GM12878 (cell line): ENCODE data around the gene RAPGEF6. TPM values are rescaled to one million over a fixed set of nuclear protein-coding genes. Genes with fewer than 3 reads are reported as not detected.

Experiments
- ATAC-seq: fragments of 200-7000 bp; cut with Tn5 transposase; 3 replicates; pipeline ENCODE4 v1.9.1; 2020; ENCODE audit warnings: mild to moderate bottlenecking, moderate library complexity
- BruUV-seq: library from RNA; stranded (reverse); fragments of 400-500 nt; replicated peaks from 2 replicates; lab custom pipeline; 2021; lab: Mats Ljungman, UMichigan
- CTCF ChIA-PET: fragments of 300-600 bp; sonication (Branson Sonifier 250); formaldehyde crosslinking; extraction: SDS; loops from one replicate; lab custom pipeline; 2021; ENCODE audit warnings: inconsistent platforms; lab: Yijun Ruan, JAX
- POLR2A ChIA-PET: fragments of 350-600 bp; formaldehyde crosslinking; extraction: SDS; loops from one replicate; lab custom pipeline; 2021; ENCODE audit warnings: inconsistent platforms; lab: Charles Lee
- RAD21 ChIA-PET: fragments of 300-600 bp; sonication (Branson Sonifier 250); formaldehyde crosslinking; loops from one replicate; lab custom pipeline; 2023; ENCODE audit warnings: antibody characterized with exemption; ENCODE audit not compliant: unreplicated experiment; lab: Charles Lee
- SMC1A ChIA-PET: fragments of 300-600 bp; sonication (Branson Sonifier 250); formaldehyde crosslinking; loops from one replicate; lab custom pipeline; 2023; ENCODE audit not compliant: unreplicated experiment, uncharacterized antibody; lab: Charles Lee
- DNase-seq: peaks from one replicate; pipeline ENCODE4 v3.0.0-alpha.2; 2011; ENCODE audit warnings: low read depth, low spot score
- FAIRE-seq: peaks from 3 replicates; lab custom pipeline; 2011; peaks lifted over from hg19 to GRCh38; lab: Jason Lieb, UNC
- H2AFZ ChIP-seq: 2 replicates; pipeline ENCODE4 v1.6.0; 2011; ENCODE audit warnings: low read depth, low read length, control low read depth; ENCODE audit not compliant: control insufficient read depth
- H3K27ac ChIP-seq: 2 replicates; pipeline ENCODE4 v1.5.1; 2011; ENCODE audit warnings: control low read depth; ENCODE audit not compliant: control insufficient read depth, insufficient read depth
- H3K27me3 ChIP-seq, 2 experiments: replicated peaks in 1 of 2; 2 replicates each; pipeline versions ENCODE4 v1.6.0 to v1.6.1; 2011; ENCODE audit warnings: low read length in 1 of 2; ENCODE audit not compliant: control insufficient read depth in 2 of 2, insufficient read depth in 2 of 2
- H3K36me3 ChIP-seq, 2 experiments: 2 replicates each; pipeline ENCODE4 v1.5.1; 2011; ENCODE audit warnings: low read length in 1 of 2; ENCODE audit not compliant: control insufficient read depth in 2 of 2, insufficient read depth in 2 of 2
- H3K4me1 ChIP-seq: 2 replicates; pipeline ENCODE4 v1.6.1; 2011; ENCODE audit warnings: mild to moderate bottlenecking, low read length, moderate library complexity, mixed read lengths; ENCODE audit not compliant: control insufficient read depth, insufficient read depth
- H3K4me2 ChIP-seq: 2 replicates; pipeline ENCODE4 v1.6.0; 2011; ENCODE audit warnings: control low read depth; ENCODE audit not compliant: control insufficient read depth, insufficient read depth
- H3K4me3 ChIP-seq: fragments of 200-600 bp; sonication (generic); 2 replicates; pipeline ENCODE4 v1.5.1; 2016
- H3K79me2 ChIP-seq: 2 replicates; pipeline ENCODE4 v1.6.0; 2011; ENCODE audit warnings: low read length; ENCODE audit not compliant: control insufficient read depth, insufficient read depth
- H3K9ac ChIP-seq: 2 replicates; pipeline ENCODE4 v1.8.0; 2011; ENCODE audit warnings: low read length, control low read depth, mixed read lengths; ENCODE audit not compliant: control insufficient read depth, insufficient read depth
- H3K9me3 ChIP-seq: replicated peaks from 3 replicates; pipeline ENCODE4 v1.5.1; 2011; ENCODE audit warnings: mild to moderate bottlenecking, low read length; ENCODE audit not compliant: control insufficient read depth, insufficient read depth
- H4K20me1 ChIP-seq: 2 replicates; pipeline ENCODE4 v1.6.0; 2011; ENCODE audit not compliant: control insufficient read depth, insufficient read depth
- BCL11A ChIP-seq: IDR thresholded peaks from 2 replicates; pipeline ENCODE4 v1.6.1; 2011; ENCODE audit warnings: low read depth, low read length
- CEBPB ChIP-seq, 2 experiments: fragments of 150-350 bp in 1 of 2; IDR thresholded peaks; 2 replicates each; pipeline ENCODE4 v1.6.1; 2012 to 2014; ENCODE audit warnings: low read depth in 2 of 2, low read length in 2 of 2, borderline replicate concordance in 1 of 2, inconsistent platforms in 1 of 2
- EGR1 ChIP-seq, 2 experiments: IDR thresholded peaks; 1 replicate in 1 of 2; 2 replicates in 1 of 2; pipeline ENCODE4 v1.6.1; 2011 to 2012; ENCODE audit warnings: low read depth in 2 of 2, low read length in 2 of 2, borderline replicate concordance in 1 of 2, mild to moderate bottlenecking in 1 of 2, moderate library complexity in 1 of 2
- GATAD2B ChIP-seq: fragments of 450-650 bp; conservative IDR thresholded peaks from 2 replicates; pipeline ENCODE4 v1.6.1; 2017; ENCODE audit warnings: low read depth, mild to moderate bottlenecking, moderate library complexity
- JUND ChIP-seq: IDR thresholded peaks from 2 replicates; pipeline ENCODE4 v1.6.1; 2012; ENCODE audit warnings: low read depth, mild to moderate bottlenecking, low read length, improper control_type of control experiment, moderate library complexity
- MEF2B ChIP-seq: fragments of 450-650 bp; IDR thresholded peaks from 2 replicates; pipeline ENCODE4 v1.6.1; 2018; ENCODE audit warnings: mild to moderate bottlenecking, moderate library complexity; ENCODE audit not compliant: partially characterized antibody, poor library complexity, severe bottlenecking
- PAX5 ChIP-seq: IDR thresholded peaks from 2 replicates; pipeline ENCODE4 v1.6.1; 2011; ENCODE audit warnings: low read depth, low read length, borderline replicate concordance
- RAD21 ChIP-seq: IDR thresholded peaks from 2 replicates; pipeline ENCODE4 v1.6.1; 2011; ENCODE audit warnings: mild to moderate bottlenecking, low read depth, low read length, moderate library complexity; ENCODE audit not compliant: insufficient read depth
- YBX1 ChIP-seq: fragments of 450-650 bp; IDR thresholded peaks from 2 replicates; pipeline ENCODE4 v1.6.1; 2016; ENCODE audit warnings: antibody characterized with exemption
- ZNF24 ChIP-seq: fragments of 450-650 bp; IDR thresholded peaks from 2 replicates; pipeline ENCODE4 v1.6.1; 2017; ENCODE audit warnings: antibody characterized with exemption, mild to moderate bottlenecking
- WGBS: methylation state at CpG from one replicate; pipeline ENCODE4 v1.1.6; 2016; ENCODE audit warnings: low lambda C conversion rate; ENCODE audit not compliant: insufficient replicate concordance, insufficient coverage; ENCODE audit errors: missing lambda C conversion rate; 5-methylcytosine and 5-hydroxymethylcytosine counted together
- in situ Hi-C: fragments of 300-500 bp; cut with MboI; formaldehyde crosslinking; loops from 9 replicates; pipeline ENCODE4 v1.14.3; 2018; ENCODE audit warnings: mixed read lengths
- intact Hi-C: fragments of 100-400 bp; cut with micrococcal nuclease; formaldehyde crosslinking; loops from one replicate; pipeline ENCODE4 v1.14.2; 2022; ENCODE audit not compliant: unreplicated experiment
- polyA plus RNA-seq, 11 experiments: library from polyadenylated mRNA; depleted of rRNA in 4 of 11; unstranded in 6 of 11; stranded (reverse) in 5 of 11; fragments of >200 nt; fragmentation: Nextera tagmentation in 4 of 11; fragmentation: Illumina TruSeq in 1 of 11; extraction: Ambion mirVana in 4 of 11; extraction: Trizol in 1 of 11; gene quantifications; 1 replicate in 1 of 11; 2 replicates in 10 of 11; pipeline versions ENCODE4 v1.2.1 to v1.2.3, GENCODE V29; 2011 to 2016; ENCODE audit warnings: inconsistent platforms in 2 of 11, missing spikeins in 2 of 11, low read depth in 1 of 11
- total RNA-seq, 4 experiments: library from RNA; depleted of rRNA in 3 of 4; stranded (reverse); fragments of >200 nt in 3 of 4; fragmentation: Illumina TruSeq in 1 of 4; extraction: Trizol in 1 of 4; gene quantifications; 2 replicates each; pipeline versions ENCODE4 v1.2.1 to v1.2.3, GENCODE V29; 2013 to 2021
- TF ChIP-seq, protein P1 (sequence below): fragments of 450-650 bp; IDR thresholded peaks from 2 replicates; pipeline ENCODE4 v1.6.1; 2017; ENCODE audit warnings: borderline replicate concordance
- TF ChIP-seq, protein P2 (sequence below): IDR thresholded peaks from 2 replicates; pipeline ENCODE4 v1.6.1; 2011; ENCODE audit warnings: mild to moderate bottlenecking, low read depth, low read length, moderate library complexity; ENCODE audit not compliant: insufficient replicate concordance
- TF ChIP-seq, protein P3 (sequence below), 3 experiments: IDR thresholded peaks in 2 of 3; conservative IDR thresholded peaks in 1 of 3; 2 replicates each; pipeline ENCODE4 v1.5.1; 2011; ENCODE audit warnings: low read depth in 3 of 3, low read length in 3 of 3, mild to moderate bottlenecking in 3 of 3, control low read depth in 2 of 3, moderate library complexity in 2 of 3, inconsistent platforms in 1 of 3, mixed read lengths in 1 of 3; ENCODE audit not compliant: control insufficient read depth in 2 of 3, insufficient read depth in 1 of 3; ENCODE audit errors: extremely low read depth in 1 of 3

RAPGEF6 gene
- total and polyA plus RNA-seq, 10 of the 15 experiments (the other 5 are each of a cell fraction or from before 2014, with no cell fraction given) = 2.9 to 24.0 (median 14.2) TPM

DNA sequence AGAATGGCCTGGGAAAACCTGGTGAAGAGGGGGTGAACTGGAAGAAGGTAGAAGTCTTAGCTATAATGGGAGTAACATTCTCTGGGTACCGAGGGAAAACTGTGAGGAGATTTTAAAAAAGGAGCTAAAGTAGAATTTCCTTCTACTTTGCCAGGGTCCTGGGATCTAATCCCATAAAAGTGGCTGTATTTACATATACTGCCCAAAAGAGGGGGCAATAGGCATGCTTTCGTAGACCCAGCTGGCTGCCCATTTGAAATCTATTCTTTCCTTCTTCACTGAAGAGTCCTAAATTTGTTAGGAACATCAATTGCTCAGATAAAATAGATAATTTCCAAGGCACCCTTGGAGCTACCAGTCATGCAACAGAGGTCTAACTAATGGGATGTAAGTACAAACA is 212.0 kb downstream of the RAPGEF6 start:
- DNase-seq (no peak), ATAC-seq (no peak; the same call in 2 of the 3 replicates), FAIRE-seq (no peak)
- H3K27ac ChIP-seq = no peak overlapping the region
- H3K27me3 ChIP-seq = no peaks in the 10 kb centered on the region
- ChIA-PET CTCF (interaction anchor here (0.7 to 3.3 kb wide), 18 partner anchors 13 to 640 kb away, joined by 3 to 25 read pairs (median 4); no protein-coding TSS in a partner anchor), SMC1A (interaction anchor here (0.9 to 2.9 kb wide), 11 partner anchors 18 to 596 kb away, joined by 3 to 12 read pairs (median 3); no protein-coding TSS in a partner anchor), POLR2A (no interaction called here), RAD21 (interaction anchor here (1.3 to 2.8 kb wide), 3 partner anchors 214 to 584 kb away, joined by 4 to 15 read pairs (median 8); no protein-coding TSS in a partner anchor)
- H2AFZ ChIP-seq = no peak overlapping the region
- no TSS peak for BruUV-seq
- H3K4me1 ChIP-seq = 0 out of 2 replicates have a peak, but pooled peaks cover 2% of the 10 kb centered on the region
- intact Hi-C loops = loop anchor here (2.0 kb wide), 2 partner anchors 586 to 640 kb away; no protein-coding TSS in a partner anchor
- H3K9ac ChIP-seq = no peak overlapping the region
- TF ChIP-seq CEBPB (IDR thresholded peaks at IDR 0.05; ENCODE audit: borderline replicate concordance in 1 of 2, low read depth in 2 of 2, low read length in 2 of 2) (no peak), BCL11A (no peak), MEF2B (no peak), JUND (no peak), ZNF24 (no peak), GATAD2B (no peak), EGR1 (IDR thresholded peaks at IDR 0.05; ENCODE audit: borderline replicate concordance in 1 of 2, low read depth in 2 of 2, low read length in 2 of 2) (no peak), RAD21 (peak; percentile 40; the same call in 1 of the 2 replicates), PAX5 (no peak), YBX1 (no peak)
- TF ChIP-seq, protein P1, sequence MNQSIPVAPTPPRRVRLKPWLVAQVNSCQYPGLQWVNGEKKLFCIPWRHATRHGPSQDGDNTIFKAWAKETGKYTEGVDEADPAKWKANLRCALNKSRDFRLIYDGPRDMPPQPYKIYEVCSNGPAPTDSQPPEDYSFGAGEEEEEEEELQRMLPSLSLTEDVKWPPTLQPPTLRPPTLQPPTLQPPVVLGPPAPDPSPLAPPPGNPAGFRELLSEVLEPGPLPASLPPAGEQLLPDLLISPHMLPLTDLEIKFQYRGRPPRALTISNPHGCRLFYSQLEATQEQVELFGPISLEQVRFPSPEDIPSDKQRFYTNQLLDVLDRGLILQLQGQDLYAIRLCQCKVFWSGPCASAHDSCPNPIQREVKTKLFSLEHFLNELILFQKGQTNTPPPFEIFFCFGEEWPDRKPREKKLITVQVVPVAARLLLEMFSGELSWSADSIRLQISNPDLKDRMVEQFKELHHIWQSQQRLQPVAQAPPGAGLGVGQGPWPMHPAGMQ = no peak
- TF ChIP-seq, protein P2, sequence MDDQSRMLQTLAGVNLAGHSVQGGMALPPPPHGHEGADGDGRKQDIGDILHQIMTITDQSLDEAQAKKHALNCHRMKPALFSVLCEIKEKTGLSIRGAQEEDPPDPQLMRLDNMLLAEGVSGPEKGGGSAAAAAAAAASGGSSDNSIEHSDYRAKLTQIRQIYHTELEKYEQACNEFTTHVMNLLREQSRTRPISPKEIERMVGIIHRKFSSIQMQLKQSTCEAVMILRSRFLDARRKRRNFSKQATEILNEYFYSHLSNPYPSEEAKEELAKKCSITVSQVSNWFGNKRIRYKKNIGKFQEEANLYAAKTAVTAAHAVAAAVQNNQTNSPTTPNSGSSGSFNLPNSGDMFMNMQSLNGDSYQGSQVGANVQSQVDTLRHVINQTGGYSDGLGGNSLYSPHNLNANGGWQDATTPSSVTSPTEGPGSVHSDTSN = no peak
- TF ChIP-seq, protein P3, sequence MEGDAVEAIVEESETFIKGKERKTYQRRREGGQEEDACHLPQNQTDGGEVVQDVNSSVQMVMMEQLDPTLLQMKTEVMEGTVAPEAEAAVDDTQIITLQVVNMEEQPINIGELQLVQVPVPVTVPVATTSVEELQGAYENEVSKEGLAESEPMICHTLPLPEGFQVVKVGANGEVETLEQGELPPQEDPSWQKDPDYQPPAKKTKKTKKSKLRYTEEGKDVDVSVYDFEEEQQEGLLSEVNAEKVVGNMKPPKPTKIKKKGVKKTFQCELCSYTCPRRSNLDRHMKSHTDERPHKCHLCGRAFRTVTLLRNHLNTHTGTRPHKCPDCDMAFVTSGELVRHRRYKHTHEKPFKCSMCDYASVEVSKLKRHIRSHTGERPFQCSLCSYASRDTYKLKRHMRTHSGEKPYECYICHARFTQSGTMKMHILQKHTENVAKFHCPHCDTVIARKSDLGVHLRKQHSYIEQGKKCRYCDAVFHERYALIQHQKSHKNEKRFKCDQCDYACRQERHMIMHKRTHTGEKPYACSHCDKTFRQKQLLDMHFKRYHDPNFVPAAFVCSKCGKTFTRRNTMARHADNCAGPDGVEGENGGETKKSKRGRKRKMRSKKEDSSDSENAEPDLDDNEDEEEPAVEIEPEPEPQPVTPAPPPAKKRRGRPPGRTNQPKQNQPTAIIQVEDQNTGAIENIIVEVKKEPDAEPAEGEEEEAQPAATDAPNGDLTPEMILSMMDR (IDR thresholded peaks at IDR 0.05 in 2 of 3, conservative IDR thresholded peaks at IDR 0.05 in 1 of 3; ENCODE audit: control insufficient read depth in 2 of 3, extremely low read depth in 1 of 3, insufficient read depth in 1 of 3, low read depth in 3 of 3, low read length in 3 of 3) = peak; percentile 19 to 55 (median 41); a peak in 3 of 6 replicates
- H3K4me2 ChIP-seq = no peak overlapping the region
- WGBS = 78% methylated on average over 2 of the region's 2 CpGs
- H4K20me1 ChIP-seq = no peaks in the 10 kb centered on the region
- H3K4me3 ChIP-seq = no peak overlapping the region
- peaks cover 1 to 3% of the 10 kb centered on the region in 2 experiments; a peak in 3 of 4 replicates for H3K36me3 ChIP-seq
- in situ Hi-C loops = loop anchor here (10.0 to 25.0 kb wide), 2 partner anchors 582 to 1311 kb away; no protein-coding TSS in a partner anchor
- no peaks in the 10 kb centered on the region for H3K9me3 ChIP-seq
- no peaks in the 10 kb centered on the region for H3K79me2 ChIP-seq
